T-helper 2 cell treated with Interferon-gamma antibody and Interleukin-4, amounts not matched to agents 5 μg/mL and 100 μg/mL, for 36 hours (primary cell): ENCODE measurements around the gene DRC7.
A peak's percentile ranks its signal among the peaks of the same experiment; 100 is the strongest.
"Not testable (repeated sequence)": the region's sequence is repeated elsewhere in the genome, so short reads cannot be mapped to it uniquely, and the experiment has no call there.

Experiments used
- DNase-seq: peaks from one replicate; pipeline ENCODE4 v3.0.0; 2021; ENCODE audit warnings: low spot score
- H3K27ac Mint-ChIP-seq: one replicate; pipeline ENCODE4 v1.8.0; 2021; ENCODE audit warnings: mild to moderate bottlenecking, mixed read lengths
- H3K27me3 Mint-ChIP-seq: one replicate; pipeline ENCODE4 v1.8.0; 2021; ENCODE audit warnings: low read depth, mixed read lengths
- H3K36me3 Mint-ChIP-seq: one replicate; pipeline ENCODE4 v1.8.0; 2021; ENCODE audit warnings: low read depth, mixed read lengths
- H3K4me1 Mint-ChIP-seq: one replicate; pipeline ENCODE4 v1.8.0; 2021; ENCODE audit warnings: low read depth, mixed read lengths
- H3K4me3 Mint-ChIP-seq: one replicate; pipeline ENCODE4 v1.8.0; 2022; ENCODE audit warnings: mild to moderate bottlenecking, moderate library complexity, mixed read lengths
- H3K9me3 Mint-ChIP-seq: one replicate; pipeline ENCODE4 v1.8.0; 2021; ENCODE audit warnings: mixed read lengths

The DRC7 gene

DNA sequence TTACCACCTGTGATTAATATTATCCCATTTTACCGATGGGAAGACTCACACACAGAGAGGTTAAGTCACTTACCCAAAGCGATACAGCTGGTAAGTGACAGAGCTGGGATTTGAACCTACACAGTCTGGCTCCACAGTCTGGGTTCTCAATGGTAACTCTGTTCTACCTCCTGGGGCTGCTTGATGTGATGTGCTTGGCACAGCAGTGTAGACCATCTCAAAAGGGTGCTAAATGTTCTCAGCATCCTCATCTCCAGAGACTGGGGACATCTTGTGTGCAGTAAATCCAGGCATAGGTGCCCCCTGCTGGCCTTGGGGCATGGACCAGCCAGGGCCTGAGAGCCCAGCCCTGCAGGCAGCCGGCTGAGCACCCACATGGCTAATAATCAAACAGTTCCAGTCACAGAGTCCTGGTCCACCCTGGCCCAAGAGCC is 25.6 kb downstream of the DRC7 start:
- DNase-seq: peak; percentile 23
- no peak overlapping the region for H3K27ac Mint-ChIP-seq
- no peaks in the 10 kb centered on the region for H3K4me1 Mint-ChIP-seq
- no peaks in the 10 kb centered on the region for H3K36me3 Mint-ChIP-seq
- H3K27me3 Mint-ChIP-seq: no peaks in the 10 kb centered on the region
- no peak overlapping the region for H3K4me3 Mint-ChIP-seq
- H3K9me3 Mint-ChIP-seq: no peaks in the 10 kb centered on the region

- no peaks in the 10 kb centered on the region for H3K36me3 Mint-ChIP-seq
- DNase-seq: no peak
- no peak overlapping the region for H3K27ac Mint-ChIP-seq
- no peaks in the 10 kb centered on the region for H3K27me3 Mint-ChIP-seq
- no peaks in the 10 kb centered on the region for H3K4me1 Mint-ChIP-seq
- H3K9me3 Mint-ChIP-seq: no peaks in the 10 kb centered on the region
- H3K4me3 Mint-ChIP-seq: no peak overlapping the region
Measured at GRCh38 chr16:57721356-57722209, 27.0 kb downstream of the DRC7 start.

DNA sequence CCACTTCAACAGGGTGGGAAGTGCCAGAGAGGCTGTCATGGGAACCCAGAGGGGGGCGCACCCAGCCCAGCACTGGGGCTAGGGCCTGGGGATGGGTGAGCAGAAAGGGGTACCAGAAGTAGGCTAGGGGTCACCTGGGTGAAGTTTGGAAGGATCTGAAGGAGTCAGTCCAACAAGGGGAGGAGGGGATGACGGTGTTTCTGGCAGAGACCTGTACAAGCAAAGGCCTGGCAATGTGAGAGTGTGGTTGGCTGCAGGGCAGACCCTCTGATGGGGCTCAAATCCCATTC is 27.5 kb downstream of the DRC7 start:
- Mint-ChIP-seq H3K36me3 (no peaks in the 10 kb centered on the region), H3K4me3 (no peak overlapping the region), H3K27ac (no peak overlapping the region), H3K4me1 (no peaks in the 10 kb centered on the region), H3K27me3 (no peaks in the 10 kb centered on the region), H3K9me3 (no peaks in the 10 kb centered on the region)
- no peak for DNase-seq

GRCh38 chr16:57722651-57723050 is 28.0 kb downstream of the DRC7 start:
- no peaks in the 10 kb centered on the region for H3K9me3 Mint-ChIP-seq
- no peak for DNase-seq
- no peak overlapping the region for H3K4me3 Mint-ChIP-seq
- no peaks in the 10 kb centered on the region for H3K4me1 Mint-ChIP-seq
- no peaks in the 10 kb centered on the region for H3K36me3 Mint-ChIP-seq
- no peak overlapping the region for H3K27ac Mint-ChIP-seq
- H3K27me3 Mint-ChIP-seq: no peaks in the 10 kb centered on the region

DNA sequence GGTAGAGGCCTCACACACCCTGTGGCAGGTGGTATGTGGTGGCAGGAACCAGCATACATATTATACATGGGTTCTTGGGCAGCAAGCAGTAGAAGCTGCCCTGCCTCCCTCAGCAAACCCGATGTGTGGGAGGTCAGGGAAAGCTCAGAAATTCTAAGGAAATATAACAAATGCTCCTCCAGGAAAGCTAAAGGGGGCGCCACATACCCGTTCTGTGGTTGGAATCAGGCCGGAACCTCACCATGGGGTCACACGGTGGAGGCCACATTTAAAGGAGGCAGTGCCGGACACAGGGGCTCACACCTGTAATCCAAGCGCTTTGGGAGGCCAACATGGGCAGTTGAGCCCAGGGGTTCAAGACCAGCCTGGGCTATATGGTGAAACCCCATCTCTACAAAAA is 28.6 kb downstream of the DRC7 start:
- Mint-ChIP-seq H3K4me3 (no peak overlapping the region), H3K27me3 (no peaks in the 10 kb centered on the region), H3K4me1 (no peaks in the 10 kb centered on the region), H3K9me3 (no peaks in the 10 kb centered on the region), H3K36me3 (no peaks in the 10 kb centered on the region), H3K27ac (no peak overlapping the region)
- no peak for DNase-seq

DNA sequence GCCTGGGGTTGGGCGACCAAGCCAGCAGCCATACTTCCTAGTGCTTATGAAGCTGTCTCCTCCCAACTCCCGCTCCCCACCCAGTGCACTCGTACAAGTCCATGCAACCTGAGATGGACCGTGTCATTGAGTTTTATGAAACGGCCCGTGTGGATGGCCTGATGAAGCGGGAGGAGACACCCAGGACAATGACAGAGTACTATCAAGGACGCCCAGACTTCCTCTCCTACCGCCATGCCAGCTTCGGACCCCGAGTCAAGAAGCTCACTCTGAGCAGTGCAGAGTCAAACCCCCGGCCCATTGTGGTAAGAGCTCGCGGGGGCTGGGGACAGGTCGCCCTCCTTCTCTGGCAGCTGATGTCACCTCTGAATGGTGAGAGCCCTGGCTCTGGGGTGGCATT is 29.9 kb downstream of the DRC7 start:
- DNase-seq: no peak
- H3K9me3 Mint-ChIP-seq: no peaks in the 10 kb centered on the region
- H3K36me3 Mint-ChIP-seq: no peaks in the 10 kb centered on the region

GRCh38 chr16:57725151-57725550 is 30.5 kb downstream of the DRC7 start:
- H3K4me3 Mint-ChIP-seq: no peak overlapping the region
- no peaks in the 10 kb centered on the region for H3K9me3 Mint-ChIP-seq
- no peaks in the 10 kb centered on the region for H3K36me3 Mint-ChIP-seq
- no peaks in the 10 kb centered on the region for H3K27me3 Mint-ChIP-seq
- DNase-seq: no peak
- H3K27ac Mint-ChIP-seq: no peak overlapping the region
- H3K4me1 Mint-ChIP-seq: no peaks in the 10 kb centered on the region

More for the DNA sequence above, 29.9 kb downstream of the DRC7 start:
- Mint-ChIP-seq H3K4me1 (no peaks in the 10 kb centered on the region), H3K4me3 (no peak overlapping the region), H3K27me3 (no peaks in the 10 kb centered on the region), H3K27ac (no peak overlapping the region)

GRCh38 chr16:57725554-57725953 is 30.9 kb downstream of the DRC7 start:
- Mint-ChIP-seq H3K27me3 (no peaks in the 10 kb centered on the region), H3K9me3 (no peaks in the 10 kb centered on the region), H3K4me1 (no peaks in the 10 kb centered on the region), H3K27ac (no peak overlapping the region), H3K4me3 (no peak overlapping the region), H3K36me3 (no peaks in the 10 kb centered on the region)
- no peak for DNase-seq

GRCh38 chr16:57725976-57726375 is 31.4 kb downstream of the DRC7 start:
- no peaks in the 10 kb centered on the region for H3K9me3 Mint-ChIP-seq
- no peak overlapping the region for H3K4me3 Mint-ChIP-seq
- no peaks in the 10 kb centered on the region for H3K4me1 Mint-ChIP-seq
- DNase-seq: no peak
- no peak overlapping the region for H3K27ac Mint-ChIP-seq
- no peaks in the 10 kb centered on the region for H3K27me3 Mint-ChIP-seq
- no peaks in the 10 kb centered on the region for H3K36me3 Mint-ChIP-seq

GRCh38 chr16:57726433-57726947 is 31.9 kb downstream of the DRC7 start:
- Mint-ChIP-seq H3K36me3 (no peaks in the 10 kb centered on the region), H3K27ac (no peak overlapping the region), H3K4me1 (no peaks in the 10 kb centered on the region), H3K9me3 (peaks cover 4% of the 10 kb centered on the region), H3K27me3 (no peaks in the 10 kb centered on the region), H3K4me3 (no peak overlapping the region)
- DNase-seq: no peak

- no peak overlapping the region for H3K4me3 Mint-ChIP-seq
- no peaks in the 10 kb centered on the region for H3K4me1 Mint-ChIP-seq
- H3K27me3 Mint-ChIP-seq: no peaks in the 10 kb centered on the region
- no peak for DNase-seq
- H3K9me3 Mint-ChIP-seq: peaks cover 10% of the 10 kb centered on the region
- H3K27ac Mint-ChIP-seq: no peak overlapping the region
- H3K36me3 Mint-ChIP-seq: peaks cover under 1% of the 10 kb centered on the region
Measured at GRCh38 chr16:57727610-57728009, 33.0 kb downstream of the DRC7 start.

- H3K9me3 Mint-ChIP-seq: peaks cover 19% of the 10 kb centered on the region
- no peak overlapping the region for H3K27ac Mint-ChIP-seq
- H3K27me3 Mint-ChIP-seq: no peaks in the 10 kb centered on the region
- peak; percentile 23 for DNase-seq
- peaks cover 9% of the 10 kb centered on the region for H3K36me3 Mint-ChIP-seq
- H3K4me3 Mint-ChIP-seq: no peak overlapping the region
- H3K4me1 Mint-ChIP-seq: no peaks in the 10 kb centered on the region
Measured at GRCh38 chr16:57728336-57729181, 34.0 kb downstream of the DRC7 start.

DNA sequence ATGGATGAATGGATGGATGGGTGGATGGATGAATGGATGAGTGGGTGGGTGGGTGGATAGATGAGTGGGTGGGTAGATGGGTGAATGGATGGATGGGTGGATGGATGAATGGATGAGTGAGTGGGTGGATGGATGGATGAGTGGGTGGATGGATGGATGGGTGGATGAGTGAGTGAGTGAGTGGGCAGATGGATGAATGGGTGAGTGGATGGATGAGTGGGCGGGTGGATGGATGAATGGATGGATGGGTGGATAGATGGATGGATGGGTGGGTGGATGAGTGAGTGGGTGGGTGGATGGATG is 34.5 kb downstream of the DRC7 start:
- Mint-ChIP-seq H3K27ac (no peak overlapping the region), H3K36me3 (peaks cover 9% of the 10 kb centered on the region), H3K4me1 (no peaks in the 10 kb centered on the region), H3K27me3 (no peaks in the 10 kb centered on the region), H3K9me3 (peaks cover 19% of the 10 kb centered on the region), H3K4me3 (no peak overlapping the region)
- no peak for DNase-seq

DNA sequence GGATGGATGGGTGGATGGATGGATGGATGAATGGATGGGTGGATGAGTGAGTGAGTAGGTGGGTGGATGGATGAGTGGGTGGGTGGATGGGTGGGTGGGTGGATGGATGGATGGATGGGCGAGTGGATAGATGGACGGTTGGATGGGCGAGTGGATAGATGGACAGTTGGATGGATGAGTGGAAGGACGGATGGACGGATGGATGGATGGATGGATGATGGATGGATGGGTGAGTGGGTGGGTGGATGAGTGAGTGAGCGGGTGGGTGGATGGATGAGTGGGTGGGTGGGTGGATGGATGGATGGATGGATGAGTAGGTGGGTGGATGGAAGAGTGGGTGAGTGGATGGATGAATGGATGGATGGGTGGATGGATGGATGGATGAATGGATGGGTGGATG is 35.2 kb downstream of the DRC7 start:
- not testable (repeated sequence) for H3K4me1 Mint-ChIP-seq, DNase-seq, H3K27me3 Mint-ChIP-seq, H3K4me3 Mint-ChIP-seq, H3K27ac Mint-ChIP-seq, H3K36me3 Mint-ChIP-seq
- H3K9me3 Mint-ChIP-seq: peaks cover 19% of the 10 kb centered on the region
